Activated CD4-positive, alpha-beta memory T cell treated with anti-CD3 and anti-CD28 coated beads, Interleukin-2, amount 10 ng/mL, durations not matched to agents 7 days and 5 days (primary cell): ENCODE measurements around the gene UBE2D1. TPM values are rescaled to one million over a fixed set of nuclear protein-coding genes. Genes with fewer than 3 reads are reported as not detected.

Experiments
- CTCF ChIA-PET: fragments of 350-600 bp; sonication (Branson Sonifier 250); formaldehyde crosslinking; loops from one replicate; lab custom pipeline; 2021; ENCODE audit warnings: antibody characterized with exemption, inconsistent platforms; lab: Charles Lee
- POLR2A ChIA-PET: fragments of 350-600 bp; sonication (Branson Sonifier 250); formaldehyde crosslinking; loops from one replicate; lab custom pipeline; 2021; ENCODE audit warnings: antibody characterized with exemption; lab: Charles Lee
- DNase-seq: peaks from one replicate; pipeline ENCODE4 v3.0.0-alpha.2; 2020
- H3K27ac Mint-ChIP-seq: one replicate; pipeline ENCODE4 v1.8.0; 2021; ENCODE audit warnings: mild to moderate bottlenecking, mixed read lengths
- H3K27me3 Mint-ChIP-seq: one replicate; pipeline ENCODE4 v1.8.0; 2021; ENCODE audit warnings: mixed read lengths
- H3K36me3 Mint-ChIP-seq: one replicate; pipeline ENCODE4 v1.8.0; 2021; ENCODE audit warnings: low read depth, mixed read lengths
- H3K4me1 Mint-ChIP-seq: one replicate; pipeline ENCODE4 v1.8.0; 2021; ENCODE audit warnings: mixed read lengths
- H3K4me3 Mint-ChIP-seq: one replicate; pipeline ENCODE4 v1.8.0; 2021; ENCODE audit warnings: mild to moderate bottlenecking, mixed read lengths
- H3K9me3 Mint-ChIP-seq: one replicate; pipeline ENCODE4 v1.8.0; 2021; ENCODE audit warnings: mixed read lengths
- total RNA-seq, 2 experiments: library from RNA; stranded (reverse); gene quantifications; one replicate each; pipeline ENCODE4 v1.2.3, GENCODE V29; 2021

Gene UBE2D1
- total RNA-seq, 2 experiments from 2014 or later, result 10.9 to 13.2 TPM

GRCh38 chr10:58350023-58350422 lies 15.2 kb downstream of the UBE2D1 start:
- Mint-ChIP-seq H3K9me3 (no peaks in the 10 kb centered on the region), H3K4me3 (no peak overlapping the region), H3K27ac (no peak overlapping the region), H3K36me3 (peaks cover 6% of the 10 kb centered on the region), H3K27me3 (no peaks in the 10 kb centered on the region), H3K4me1 (no peaks in the 10 kb centered on the region)
- ChIA-PET POLR2A (interaction anchor here (1.1 kb wide), 1 partner anchor 35 kb away, joined by 3 read pairs; no protein-coding TSS in a partner anchor), CTCF (no interaction called here)
- no peak for DNase-seq

- ChIA-PET CTCF (no interaction called here), POLR2A (no interaction called here)
- no peak for DNase-seq
- Mint-ChIP-seq H3K9me3 (no peaks in the 10 kb centered on the region), H3K4me1 (no peaks in the 10 kb centered on the region), H3K27ac (no peak overlapping the region), H3K27me3 (no peaks in the 10 kb centered on the region), H3K4me3 (no peak overlapping the region), H3K36me3 (peaks cover 6% of the 10 kb centered on the region)
Observed at GRCh38 chr10:58350619-58351323, 16.0 kb downstream of the UBE2D1 start.

GRCh38 chr10:58351616-58352578 lies 17.1 kb downstream of the UBE2D1 start:
- Mint-ChIP-seq H3K4me3 (no peak overlapping the region), H3K36me3 (no peaks in the 10 kb centered on the region), H3K4me1 (no peaks in the 10 kb centered on the region), H3K27ac (no peak overlapping the region), H3K9me3 (no peaks in the 10 kb centered on the region), H3K27me3 (no peaks in the 10 kb centered on the region)
- CTCF ChIA-PET, result no interaction called here
- POLR2A ChIA-PET, result no interaction called here
- no peak for DNase-seq

- H3K4me3 Mint-ChIP-seq, result no peak overlapping the region
- ChIA-PET POLR2A (no interaction called here), CTCF (no interaction called here)
- H3K4me1 Mint-ChIP-seq, result no peaks in the 10 kb centered on the region
- H3K9me3 Mint-ChIP-seq, result no peaks in the 10 kb centered on the region
- no peaks in the 10 kb centered on the region for H3K36me3 Mint-ChIP-seq
- H3K27ac Mint-ChIP-seq, result no peak overlapping the region
- DNase-seq, result no peak
- H3K27me3 Mint-ChIP-seq, result no peaks in the 10 kb centered on the region
Observed at GRCh38 chr10:58352956-58353610, 18.3 kb downstream of the UBE2D1 start.

- H3K4me1 Mint-ChIP-seq, result peaks cover 18% of the 10 kb centered on the region
- DNase-seq, result no peak
- no peaks in the 10 kb centered on the region for H3K27me3 Mint-ChIP-seq
- no peak overlapping the region for H3K27ac Mint-ChIP-seq
- peaks cover 6% of the 10 kb centered on the region for H3K36me3 Mint-ChIP-seq
- ChIA-PET POLR2A (no interaction called here), CTCF (no interaction called here)
- H3K4me3 Mint-ChIP-seq, result no peak overlapping the region
- no peaks in the 10 kb centered on the region for H3K9me3 Mint-ChIP-seq
Observed at GRCh38 chr10:58356756-58357155, 21.9 kb downstream of the UBE2D1 start.

GRCh38 chr10:58358314-58358933 lies 23.6 kb downstream of the UBE2D1 start:
- DNase-seq, result no peak
- Mint-ChIP-seq H3K27ac (no peak overlapping the region), H3K4me3 (no peak overlapping the region), H3K36me3 (peaks cover 9% of the 10 kb centered on the region), H3K27me3 (no peaks in the 10 kb centered on the region), H3K4me1 (peaks cover 18% of the 10 kb centered on the region), H3K9me3 (no peaks in the 10 kb centered on the region)
- CTCF ChIA-PET, result interaction anchor here (0.7 to 1.0 kb wide), 2 partner anchors 23 to 62 kb away, joined by 3 to 4 read pairs; no protein-coding TSS in a partner anchor
- POLR2A ChIA-PET, result no interaction called here

GRCh38 chr10:58358947-58359346 lies 24.1 kb downstream of the UBE2D1 start:
- no peak overlapping the region for H3K4me3 Mint-ChIP-seq
- H3K27ac Mint-ChIP-seq, result no peak overlapping the region
- H3K4me1 Mint-ChIP-seq, result peaks cover 18% of the 10 kb centered on the region
- no peaks in the 10 kb centered on the region for H3K9me3 Mint-ChIP-seq
- ChIA-PET CTCF (interaction anchor here (0.7 kb wide), 1 partner anchor 23 kb away, joined by 4 read pairs; no protein-coding TSS in a partner anchor), POLR2A (no interaction called here)
- no peak for DNase-seq
- H3K27me3 Mint-ChIP-seq, result no peaks in the 10 kb centered on the region
- H3K36me3 Mint-ChIP-seq, result peaks cover 9% of the 10 kb centered on the region

GRCh38 chr10:58359541-58359940 lies 24.7 kb downstream of the UBE2D1 start:
- no peak for DNase-seq
- peaks cover 18% of the 10 kb centered on the region for H3K4me1 Mint-ChIP-seq
- no peak overlapping the region for H3K27ac Mint-ChIP-seq
- H3K4me3 Mint-ChIP-seq, result no peak overlapping the region
- no peaks in the 10 kb centered on the region for H3K9me3 Mint-ChIP-seq
- peaks cover 9% of the 10 kb centered on the region for H3K36me3 Mint-ChIP-seq
- POLR2A ChIA-PET, result no interaction called here
- CTCF ChIA-PET, result interaction anchor here (0.7 kb wide), 1 partner anchor 24 kb away, joined by 4 read pairs; no protein-coding TSS in a partner anchor
- H3K27me3 Mint-ChIP-seq, result no peaks in the 10 kb centered on the region

GRCh38 chr10:58360412-58361004 lies 25.7 kb downstream of the UBE2D1 start:
- DNase-seq, result no peak
- Mint-ChIP-seq H3K27me3 (no peaks in the 10 kb centered on the region), H3K27ac (no peak overlapping the region), H3K4me3 (no peak overlapping the region), H3K4me1 (peaks cover 18% of the 10 kb centered on the region), H3K36me3 (peaks cover 13% of the 10 kb centered on the region), H3K9me3 (no peaks in the 10 kb centered on the region)
- CTCF ChIA-PET, result interaction anchor here (1.5 kb wide), 1 partner anchor 24 kb away, joined by 5 read pairs; the partner anchor contains the start of gene TFAM
- POLR2A ChIA-PET, result no interaction called here

- no peak overlapping the region for H3K4me3 Mint-ChIP-seq
- H3K9me3 Mint-ChIP-seq, result no peaks in the 10 kb centered on the region
- no peaks in the 10 kb centered on the region for H3K27me3 Mint-ChIP-seq
- ChIA-PET CTCF (interaction anchor here (1.5 kb wide), 1 partner anchor 23 kb away, joined by 5 read pairs; the partner anchor contains the start of gene TFAM), POLR2A (no interaction called here)
- H3K27ac Mint-ChIP-seq, result no peak overlapping the region
- DNase-seq, result no peak
- peaks cover 13% of the 10 kb centered on the region for H3K36me3 Mint-ChIP-seq
- peaks cover 18% of the 10 kb centered on the region for H3K4me1 Mint-ChIP-seq
Observed at GRCh38 chr10:58361353-58361752, 26.5 kb downstream of the UBE2D1 start.

- CTCF ChIA-PET, result no interaction called here
- H3K36me3 Mint-ChIP-seq, result peaks cover 13% of the 10 kb centered on the region
- H3K27ac Mint-ChIP-seq, result no peak overlapping the region
- no peak overlapping the region for H3K4me3 Mint-ChIP-seq
- DNase-seq, result no peak
- H3K27me3 Mint-ChIP-seq, result no peaks in the 10 kb centered on the region
- POLR2A ChIA-PET, result no interaction called here
- H3K9me3 Mint-ChIP-seq, result no peaks in the 10 kb centered on the region
- peaks cover 18% of the 10 kb centered on the region for H3K4me1 Mint-ChIP-seq
Observed at GRCh38 chr10:58362027-58362789, 27.4 kb downstream of the UBE2D1 start.
